SIG-M5 treated with dmso at 0.1 percent for 504 hours (cell line): Measurements from ENCODE around the gene TBC1D2B.

Experiments used
- DNase-seq: peaks from one replicate; lab custom pipeline; 2025; ENCODE audit not compliant: unreplicated experiment; lab: John Stamatoyannopoulos, UW

Gene TBC1D2B

DNA sequence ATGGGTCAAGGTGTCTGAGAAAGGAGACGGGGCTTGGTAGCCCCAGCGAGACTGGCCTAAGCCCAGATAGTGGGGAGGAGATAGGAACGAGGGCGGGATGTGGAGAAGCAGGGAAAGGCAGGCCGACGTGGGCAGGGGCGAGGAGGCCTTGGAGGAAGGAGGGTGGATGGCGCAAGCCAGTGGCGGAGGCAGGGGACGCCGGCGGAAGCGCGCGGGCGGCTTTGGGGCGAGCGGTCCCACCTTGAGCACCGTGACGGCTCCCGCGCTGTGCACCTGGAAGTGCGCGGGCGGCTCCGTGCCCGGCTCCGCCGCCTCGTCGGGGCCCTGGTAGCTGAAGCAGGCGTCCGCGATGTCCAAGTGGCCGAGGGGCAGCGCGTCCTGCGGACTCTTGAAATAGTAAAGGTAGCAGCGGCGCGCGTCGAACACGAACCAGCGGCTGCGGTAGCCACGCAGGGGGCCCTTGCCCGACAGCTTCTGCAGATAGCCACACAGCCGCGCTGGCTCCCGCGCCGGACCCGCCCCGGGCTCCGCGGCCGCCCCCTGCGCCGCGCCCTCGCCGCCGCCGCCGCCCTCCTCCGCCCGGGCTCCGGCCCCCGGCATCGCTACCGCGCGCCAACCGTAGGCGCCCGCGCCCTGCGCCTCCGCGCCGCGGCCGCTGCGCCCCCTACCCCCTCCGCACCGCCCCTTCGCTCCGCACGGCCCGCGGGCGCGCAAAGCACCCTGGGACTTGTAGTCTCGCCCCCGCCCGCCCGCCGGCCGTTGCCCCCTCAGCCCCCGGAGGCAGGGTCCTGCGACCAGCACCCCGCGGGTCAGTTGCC is at the start of gene TBC1D2B:
TBC1D2B (minus strand) TSS at position 659 of the 818 bp plus-strand sequence; CDS start at position 600, 59 bp downstream.
- DNase-seq = peak; percentile 37

DNA sequence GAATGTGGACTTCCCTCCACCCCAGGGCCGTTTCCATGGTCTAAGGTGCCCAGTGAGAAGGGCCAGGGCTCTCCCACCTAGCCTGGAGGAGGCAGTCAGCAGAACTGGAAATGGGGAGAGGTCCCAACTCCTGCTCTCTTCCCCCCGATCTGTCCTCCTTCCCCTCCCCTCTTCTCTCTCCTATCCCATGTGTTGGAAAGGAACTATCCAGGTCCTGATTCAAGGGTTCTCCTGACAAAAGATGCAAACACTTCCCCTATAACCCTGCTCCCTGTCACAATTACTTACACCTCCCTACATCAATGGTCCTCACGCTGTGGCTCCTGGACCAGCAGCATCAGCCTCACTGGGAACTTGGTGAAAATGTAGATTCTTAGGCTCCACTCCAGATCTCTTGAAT is 47.8 kb upstream of the TBC1D2B start:
- DNase-seq = no peak

DNA sequence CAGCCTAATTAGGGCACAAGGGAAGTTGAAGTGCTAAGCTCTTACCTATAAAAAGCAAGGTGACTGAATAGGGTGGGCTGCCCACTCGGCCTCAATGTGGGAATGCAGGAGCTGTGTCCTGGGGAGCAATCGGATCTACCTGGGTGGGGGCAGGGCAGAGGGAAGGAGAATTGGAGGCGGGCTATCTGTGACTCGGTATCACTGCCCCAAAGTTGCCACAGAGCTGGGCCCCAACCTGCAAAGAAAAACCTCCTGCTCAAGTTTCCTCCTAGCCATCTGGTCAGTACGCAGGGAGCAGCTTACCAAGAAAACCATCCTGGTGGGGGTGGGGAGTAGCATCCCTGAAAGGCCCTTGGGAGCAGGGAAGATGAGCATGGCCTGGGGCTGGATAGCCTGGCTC is 43.0 kb upstream of the TBC1D2B start:
- no peak for DNase-seq

DNA sequence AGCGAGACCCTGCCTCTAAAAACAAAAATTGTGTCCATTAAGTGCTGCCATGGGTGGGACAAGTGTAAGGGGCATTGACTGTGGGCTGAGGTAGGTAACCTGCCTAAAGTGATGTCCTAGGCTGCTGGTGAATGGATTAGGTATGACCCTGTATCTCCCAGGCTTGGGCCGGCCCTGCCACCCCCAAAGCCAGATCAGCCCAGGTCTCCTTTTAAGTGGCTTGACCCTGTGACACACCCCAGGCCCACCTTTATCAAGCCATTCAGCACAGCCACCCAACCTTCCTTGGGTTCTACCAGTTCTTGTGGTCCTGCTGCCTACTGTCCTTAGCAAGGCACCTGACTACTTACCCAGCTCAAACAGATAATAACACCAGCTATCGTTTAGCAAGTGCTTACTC is 35.0 kb upstream of the TBC1D2B start:
- DNase-seq = no peak

DNA sequence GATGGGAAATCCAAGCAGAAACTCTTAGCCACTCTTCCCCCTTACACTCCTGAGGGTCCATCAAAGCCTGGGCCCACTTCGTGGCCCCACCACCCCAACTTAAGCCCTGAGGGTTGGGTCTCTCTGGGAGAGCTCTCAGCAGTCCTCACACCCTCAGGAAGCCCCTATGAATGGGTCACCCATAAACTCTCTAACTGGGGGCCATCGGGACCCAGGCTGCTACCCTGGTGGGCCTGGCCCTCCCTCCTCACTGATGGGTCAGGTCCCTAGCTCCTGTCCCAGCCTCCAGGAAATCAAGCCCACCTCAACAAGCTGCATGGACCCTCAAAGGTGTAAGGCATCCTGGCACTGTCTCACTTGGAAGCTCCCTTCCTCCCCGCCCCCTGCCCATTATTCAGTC is 34.3 kb upstream of the TBC1D2B start:
- DNase-seq = no peak

DNA sequence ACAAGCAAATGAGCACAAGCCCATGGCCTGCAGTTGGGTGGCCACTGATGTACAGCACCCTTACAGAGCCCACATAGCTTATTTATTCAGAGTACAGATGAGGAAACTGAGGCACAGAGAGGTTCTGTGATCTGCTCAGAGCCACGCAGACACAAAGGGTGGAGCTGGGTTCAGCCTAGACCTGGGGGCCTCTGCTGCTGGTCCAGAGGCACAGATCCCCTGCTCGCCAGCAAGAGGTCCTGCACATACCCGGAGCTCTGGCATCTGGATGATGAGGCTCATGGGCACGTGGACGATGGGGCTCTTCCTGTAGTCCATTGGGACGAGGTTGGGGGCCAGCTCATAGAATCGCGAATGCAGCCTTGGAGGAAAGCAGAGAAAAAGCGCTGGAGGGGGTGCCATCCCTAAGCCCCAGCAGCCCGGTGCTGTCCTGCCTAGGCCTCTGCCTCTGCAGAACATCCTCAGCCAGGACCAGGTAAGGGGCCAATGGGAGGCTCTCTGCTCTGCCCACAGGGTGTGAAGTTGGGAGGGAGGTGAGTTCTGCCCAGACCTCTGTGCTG is 33.5 kb upstream of the TBC1D2B start:
- DNase-seq = no peak

DNA sequence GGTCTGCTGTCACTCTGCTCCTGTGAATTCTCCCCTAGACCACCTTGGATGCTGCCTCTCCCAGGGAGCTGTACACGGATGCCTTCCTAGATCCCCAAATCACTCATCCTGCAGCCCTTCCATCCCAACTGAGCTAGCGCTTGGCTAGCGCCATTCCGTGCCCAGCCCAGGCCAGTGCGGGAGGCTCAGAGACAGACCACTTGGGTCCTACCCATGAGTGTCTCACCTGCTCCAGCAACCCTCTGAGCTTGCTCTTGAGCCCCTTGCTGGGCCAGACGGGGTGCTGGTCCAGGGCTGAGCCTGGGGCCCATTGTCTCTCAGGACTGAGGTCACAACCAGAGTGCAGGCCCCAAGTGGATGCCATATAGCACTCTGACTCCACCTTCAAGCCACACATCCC is 32.6 kb upstream of the TBC1D2B start:
- DNase-seq = no peak

DNA sequence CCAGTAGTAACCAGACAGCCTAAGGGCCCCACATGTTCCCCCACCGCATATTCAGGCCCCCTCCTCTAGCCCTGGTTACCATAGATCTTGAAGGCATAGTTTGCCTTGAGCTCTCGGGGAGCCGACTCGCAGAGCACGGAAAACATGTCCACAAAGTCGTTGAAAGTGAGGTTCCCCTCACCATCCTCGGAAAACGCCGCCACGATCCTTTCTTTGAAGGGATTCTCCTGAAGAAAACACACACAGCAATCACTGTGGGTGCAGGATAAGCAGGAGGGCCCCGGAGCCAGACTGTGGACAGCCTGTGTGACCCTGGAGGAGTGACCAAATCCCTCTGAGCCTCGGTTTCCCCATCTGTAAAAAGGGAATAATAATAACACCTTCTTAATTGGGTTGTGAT is 31.6 kb upstream of the TBC1D2B start:
- no peak for DNase-seq

DNA sequence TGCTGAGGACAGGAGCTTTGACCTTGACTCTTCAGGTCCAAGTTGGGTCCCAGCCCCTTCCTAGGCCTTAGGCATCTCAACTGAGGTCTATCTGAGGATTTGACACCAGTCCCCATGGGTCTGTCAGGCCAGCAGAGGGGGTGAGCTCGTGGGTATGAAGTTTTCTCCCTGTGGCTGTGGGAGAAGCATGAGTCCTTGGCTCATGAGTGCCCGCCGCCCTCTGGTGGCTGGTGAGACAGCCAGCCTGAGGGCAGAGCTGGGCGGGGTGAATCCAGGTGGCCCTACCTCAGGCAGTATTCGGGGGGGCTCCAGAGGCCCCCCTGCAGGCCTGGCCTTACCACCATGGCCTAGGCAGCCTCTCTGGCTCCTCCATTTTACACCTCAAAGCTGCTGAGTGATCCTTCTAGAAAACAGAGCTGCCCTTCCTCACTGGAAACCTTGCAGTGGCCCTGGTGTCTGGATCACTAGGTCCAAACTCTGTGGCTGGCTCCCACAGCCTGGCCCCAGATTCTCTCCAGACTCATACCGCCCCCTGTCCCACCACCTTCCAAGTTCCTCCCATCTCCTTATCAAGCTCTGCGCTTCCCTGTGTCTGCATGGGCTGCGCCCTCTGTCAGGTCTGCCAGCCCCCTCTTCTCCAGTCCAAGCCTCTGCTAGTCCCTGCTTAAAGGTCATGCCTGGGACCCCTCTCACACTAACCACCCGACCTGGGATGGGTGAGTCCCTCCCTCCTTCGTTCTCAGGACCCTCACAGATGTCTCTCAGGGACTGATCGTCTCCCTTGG is 31.0 kb upstream of the TBC1D2B start:
- DNase-seq = peak; percentile 87

DNA sequence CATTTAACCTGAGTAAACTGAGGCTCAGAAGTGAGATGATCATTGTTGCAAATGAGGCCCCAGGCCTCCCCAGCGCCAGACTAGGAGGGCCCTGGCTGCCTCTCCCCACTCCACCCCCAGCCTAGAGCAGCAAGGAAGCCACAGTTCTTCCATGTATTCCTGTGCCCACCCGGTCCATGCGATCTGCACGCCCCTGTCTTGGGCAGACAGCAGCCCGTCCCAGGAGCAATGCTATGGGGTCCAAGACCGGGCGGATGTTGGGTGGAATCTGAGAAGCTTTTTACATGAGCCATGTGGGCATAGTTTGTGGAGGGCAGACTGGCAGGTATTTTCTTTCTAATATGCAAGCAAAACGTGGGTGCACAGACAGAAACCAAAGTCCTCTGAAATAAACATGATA is 30.0 kb upstream of the TBC1D2B start:
- DNase-seq = no peak

DNA sequence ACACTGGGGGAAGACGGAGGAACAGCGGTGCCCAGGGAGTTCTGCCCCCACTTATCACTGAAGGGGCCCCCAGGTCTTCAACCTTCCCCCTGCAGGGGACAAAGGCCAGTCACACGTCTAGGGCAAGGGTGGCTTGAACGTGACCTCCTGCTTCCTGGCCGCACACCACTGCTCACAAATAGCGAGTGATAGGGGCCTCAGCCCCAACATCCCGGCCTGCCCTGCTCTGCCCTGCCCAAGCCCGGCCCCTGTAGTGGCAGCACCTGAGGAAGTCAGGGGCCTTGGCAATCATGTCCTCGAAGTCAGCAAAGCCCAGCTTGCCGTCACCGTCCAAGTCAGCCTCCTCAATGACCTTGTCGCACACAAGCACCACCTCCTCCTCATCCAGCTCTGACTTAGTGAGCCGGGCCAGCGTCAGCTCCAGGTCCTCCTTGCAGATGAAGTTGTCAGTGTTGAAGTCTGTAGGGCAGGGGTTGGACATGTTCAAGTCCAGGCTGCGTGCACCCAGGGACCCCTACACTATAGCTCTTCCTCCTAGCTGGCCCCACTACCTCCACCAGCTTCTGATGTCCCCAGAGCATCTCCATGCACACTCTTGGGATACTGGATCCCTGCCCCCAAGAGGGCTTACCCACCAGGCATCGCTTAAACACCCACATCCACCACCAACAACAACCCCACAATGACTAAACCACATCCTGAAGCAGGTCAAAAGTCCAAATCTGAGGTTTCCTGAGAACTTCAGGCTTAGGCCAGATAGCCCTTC is 28.1 kb upstream of the TBC1D2B start:
- DNase-seq = no peak

DNA sequence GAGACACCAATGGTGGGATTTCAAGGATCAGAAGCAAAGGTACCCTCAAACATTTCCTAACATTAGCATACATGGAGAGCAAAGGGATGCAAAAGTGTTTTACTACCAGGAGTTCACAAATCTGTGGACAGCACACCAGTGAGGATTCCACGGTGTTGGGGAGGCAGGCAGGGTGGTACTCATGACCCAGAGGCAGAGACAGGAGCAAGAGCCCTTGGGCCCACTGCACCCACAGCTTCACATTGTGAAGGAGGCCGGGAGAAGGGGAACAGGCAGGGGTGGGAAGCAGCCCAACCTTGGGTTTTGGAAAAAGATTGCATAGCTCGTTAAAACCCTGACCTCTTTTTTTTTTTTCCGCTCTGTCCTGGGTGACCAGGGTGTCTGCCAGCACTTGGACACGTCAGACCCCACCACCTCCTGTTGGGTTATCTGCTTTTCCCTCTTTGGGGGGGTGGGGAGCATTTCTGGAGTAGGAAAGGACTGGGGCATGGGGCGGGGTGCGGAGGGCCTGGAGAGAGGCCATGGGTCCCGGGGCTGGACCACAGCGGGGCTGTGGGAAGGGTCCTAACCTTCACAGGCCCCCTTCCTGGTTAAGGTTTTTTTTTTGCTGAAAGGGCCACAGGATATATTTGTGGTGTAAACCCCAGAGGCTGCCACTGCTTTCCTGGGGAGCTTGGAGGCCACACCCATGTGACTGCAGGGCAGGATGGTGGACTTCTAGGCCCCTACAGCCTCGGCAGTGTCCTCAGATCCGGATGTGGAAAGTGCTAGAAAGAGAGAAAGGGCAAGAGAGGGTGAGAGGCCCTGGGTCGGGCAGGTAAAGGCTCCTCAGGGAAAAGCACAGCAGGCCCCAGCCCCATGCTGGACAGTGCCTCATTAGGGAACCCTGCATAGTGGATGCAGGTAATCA is 27.3 kb upstream of the TBC1D2B start:
- no peak for DNase-seq

DNA sequence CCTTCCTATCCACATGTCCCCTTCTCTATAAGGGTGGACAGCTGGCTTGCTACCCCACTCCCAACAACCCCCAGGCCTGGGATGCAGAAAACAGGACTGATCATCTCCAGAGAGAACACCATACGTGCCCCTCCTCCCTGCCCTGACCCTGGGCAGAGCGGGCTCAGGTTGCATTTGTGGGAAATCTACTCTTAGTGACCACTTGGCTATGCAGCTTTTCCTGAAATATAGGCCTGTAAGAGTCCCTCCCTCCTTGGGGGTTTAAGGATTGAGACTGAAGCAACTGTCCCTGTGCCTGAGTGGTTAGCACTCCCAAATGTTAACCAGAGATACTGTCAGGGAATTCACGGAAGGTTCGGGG is 26.6 kb upstream of the TBC1D2B start:
- DNase-seq = no peak

DNA sequence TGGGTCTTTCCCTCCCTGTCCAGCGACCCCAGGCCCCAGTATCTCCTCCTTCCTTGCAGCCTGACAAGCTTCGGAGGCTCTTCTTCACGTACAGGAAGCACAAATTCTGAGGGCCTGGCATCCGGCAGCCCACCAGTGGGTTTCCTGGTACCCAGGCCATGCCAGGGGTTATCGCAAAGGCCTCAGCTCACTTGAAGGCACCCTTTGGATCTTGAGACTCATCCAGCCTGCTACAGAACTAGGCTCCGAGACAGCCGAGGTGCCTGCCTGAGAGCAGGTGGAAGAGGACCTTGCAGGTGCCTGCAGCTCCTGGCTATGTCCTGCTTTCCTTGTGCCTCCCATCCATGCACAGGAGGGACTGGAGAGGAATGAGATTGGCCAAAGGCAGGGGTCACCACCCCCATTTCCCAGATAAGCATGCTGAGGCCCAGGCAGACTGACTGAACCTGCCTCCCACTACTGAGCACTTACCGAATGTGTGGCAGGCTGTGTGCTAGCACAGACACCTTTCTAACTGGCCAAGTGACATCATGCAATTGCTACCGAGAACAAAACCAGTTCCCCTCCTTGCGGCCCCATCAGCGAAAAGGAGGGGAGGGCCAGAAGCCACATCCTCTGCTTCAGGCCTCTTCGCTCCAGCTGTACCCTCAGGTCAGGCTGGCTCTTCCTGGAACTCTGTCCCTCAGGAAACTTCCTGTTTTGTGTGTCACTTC is 26.1 kb upstream of the TBC1D2B start:
- no peak for DNase-seq

DNA sequence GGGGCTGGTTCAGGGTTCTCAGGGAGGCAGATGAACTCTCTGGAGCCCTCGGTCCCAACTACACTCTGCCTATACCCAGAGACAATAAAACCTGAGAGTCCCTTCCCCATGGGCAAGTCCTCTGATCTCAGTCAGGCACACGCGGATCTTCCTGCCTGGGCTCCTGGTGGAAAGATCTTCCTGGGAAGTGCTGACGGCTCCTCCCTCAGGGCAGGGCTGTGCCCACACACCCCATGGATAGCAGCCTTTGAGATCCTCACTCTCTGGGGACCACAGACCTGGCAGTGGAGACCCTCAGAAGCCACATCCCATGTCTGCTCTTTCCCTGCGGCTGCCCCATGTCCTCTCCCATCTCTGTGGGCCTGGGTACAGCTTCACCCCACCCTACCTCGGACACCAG is 25.2 kb upstream of the TBC1D2B start:
- no peak for DNase-seq

DNA sequence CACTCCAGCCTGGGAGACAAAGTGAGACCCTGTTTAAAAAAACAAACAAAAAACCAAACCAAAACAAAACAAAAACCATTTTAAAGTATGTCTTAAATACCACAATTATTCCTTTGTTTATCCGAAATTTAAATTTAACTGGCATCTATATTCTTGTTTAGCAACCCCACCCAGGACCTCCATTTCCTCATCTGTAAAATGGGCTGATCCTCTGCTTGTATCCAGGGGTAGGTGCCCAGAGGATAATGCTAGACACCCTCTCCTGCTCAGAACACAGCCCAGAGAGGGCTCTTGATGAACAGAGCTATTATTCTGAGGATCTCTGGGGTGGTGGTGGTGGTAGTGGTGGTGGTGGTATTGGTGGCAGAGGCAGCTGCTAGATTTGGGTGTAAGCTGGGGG is 24.7 kb upstream of the TBC1D2B start:
- no peak for DNase-seq

DNA sequence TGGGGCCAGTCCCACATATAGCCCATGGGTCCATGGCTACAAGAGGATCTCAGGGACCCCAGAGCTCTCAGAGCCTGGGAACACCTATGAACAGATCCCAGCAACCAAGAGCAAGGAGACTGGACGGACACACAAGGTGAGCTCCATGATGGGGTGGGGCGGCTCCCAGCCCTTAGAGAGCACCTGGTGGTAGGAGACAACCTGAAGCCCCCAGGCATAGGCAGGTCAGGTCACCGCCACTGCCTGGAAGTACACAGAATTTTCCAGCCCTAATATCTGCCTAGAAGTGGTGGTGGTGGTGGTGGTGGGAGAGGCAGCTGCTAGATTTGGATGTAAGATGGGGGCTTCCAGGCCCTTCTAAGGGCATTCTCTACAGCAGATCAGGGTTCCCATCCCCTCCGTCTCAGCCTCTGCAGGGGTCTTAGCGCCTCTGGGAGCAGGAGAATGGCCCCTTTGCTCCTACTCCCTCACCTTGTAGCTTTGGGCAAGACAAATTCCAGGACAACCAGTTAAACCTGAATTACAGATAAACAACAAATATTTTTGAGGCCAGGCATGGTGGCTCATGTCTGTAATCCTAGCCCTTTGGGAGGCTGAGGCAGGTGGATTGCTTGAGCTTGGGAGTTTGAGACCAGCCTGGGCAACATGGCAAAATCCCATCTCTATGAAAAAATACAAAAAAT is 24.1 kb upstream of the TBC1D2B start:
- peak; percentile 4 for DNase-seq

DNA sequence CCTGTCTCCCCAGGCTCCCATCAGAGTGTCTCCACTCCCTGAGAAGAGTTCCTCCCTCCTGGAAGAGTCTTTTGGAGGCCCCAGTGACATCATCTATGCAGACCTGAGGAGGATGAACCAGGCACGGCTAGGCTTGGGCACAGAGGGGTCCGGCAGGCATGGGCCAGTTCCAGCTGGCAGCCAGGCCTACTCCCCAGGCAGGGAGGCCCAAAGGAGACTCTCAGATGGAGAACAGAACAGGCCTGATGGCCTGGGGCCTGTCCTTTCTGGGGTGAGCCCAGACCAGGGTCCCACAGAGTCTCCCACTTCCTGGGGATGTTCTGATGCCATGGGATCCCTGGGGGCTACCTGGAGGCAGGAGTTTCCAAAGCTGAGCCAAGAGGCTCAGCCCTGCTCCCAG is 23.4 kb upstream of the TBC1D2B start:
- no peak for DNase-seq

DNA sequence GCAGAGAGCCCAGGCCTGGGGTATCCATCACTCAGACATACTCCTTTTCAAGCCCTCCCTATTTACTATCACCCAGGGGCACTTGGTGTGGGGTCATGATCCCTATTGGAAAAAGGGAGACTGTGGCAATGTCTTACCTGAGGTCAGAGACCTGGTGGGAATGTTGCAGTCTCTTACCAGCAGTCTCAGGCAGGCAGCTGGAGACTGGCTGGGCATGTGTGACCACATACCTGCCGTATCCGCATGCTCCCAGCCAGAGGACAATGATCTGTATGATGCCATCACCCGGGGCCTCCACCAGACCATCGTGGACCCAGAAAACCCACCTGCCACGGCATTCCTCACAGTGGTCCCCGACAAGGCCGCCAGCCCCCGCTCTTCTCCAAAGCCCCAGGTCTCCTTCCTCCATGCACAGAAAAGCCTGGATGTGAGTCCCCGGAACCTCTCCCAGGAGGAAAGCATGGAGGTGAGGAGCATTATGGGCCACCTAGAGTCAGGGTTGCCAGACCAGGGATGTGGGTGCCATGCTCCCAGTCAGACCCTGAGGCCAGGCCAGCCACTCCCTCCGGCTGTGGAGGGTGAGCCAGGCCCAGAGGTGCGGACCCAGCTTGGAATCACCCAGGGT is 20.7 kb upstream of the TBC1D2B start:
- DNase-seq = no peak
